HG02759 (cell line): Measurements from ENCODE around the gene ERC2.

ENCODE experiments used
- ATAC-seq: cut with Tn5 transposase; IDR thresholded peaks from one replicate; pipeline ENCODE4 v1.9.1; 2021; ENCODE audit warnings: mild to moderate bottlenecking, moderate library complexity; ENCODE audit not compliant: unreplicated experiment

ERC2 gene

GRCh38 chr3:55554634-55555425 lies 913.4 kb downstream of the ERC2 start:
- ATAC-seq = no peak

GRCh38 chr3:55551644-55552043 lies 916.6 kb downstream of the ERC2 start:
- ATAC-seq = no peak

DNA sequence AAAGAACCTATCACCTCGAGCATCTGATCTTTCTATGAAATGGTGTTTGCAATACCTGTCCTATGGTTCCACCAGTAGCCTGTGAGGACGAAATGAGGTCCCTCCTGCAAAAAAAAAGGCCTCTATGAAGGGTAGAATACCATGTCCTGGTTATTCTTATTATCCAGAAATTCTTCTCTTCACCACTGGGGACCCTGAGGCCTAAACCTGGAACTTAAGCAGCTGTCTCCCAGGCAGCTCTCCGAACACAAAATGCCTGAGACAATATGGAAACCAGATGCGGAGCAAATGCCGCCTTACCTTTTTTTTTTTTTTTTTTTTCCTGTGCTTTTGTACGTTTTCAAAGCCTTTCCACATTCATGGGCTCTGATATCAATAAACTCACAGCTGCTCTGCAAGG lies 919.1 kb downstream of the ERC2 start:
- ATAC-seq = no peak

- no peak for ATAC-seq
Observed at GRCh38 chr3:55546866-55547669, 921.2 kb downstream of the ERC2 start.

DNA sequence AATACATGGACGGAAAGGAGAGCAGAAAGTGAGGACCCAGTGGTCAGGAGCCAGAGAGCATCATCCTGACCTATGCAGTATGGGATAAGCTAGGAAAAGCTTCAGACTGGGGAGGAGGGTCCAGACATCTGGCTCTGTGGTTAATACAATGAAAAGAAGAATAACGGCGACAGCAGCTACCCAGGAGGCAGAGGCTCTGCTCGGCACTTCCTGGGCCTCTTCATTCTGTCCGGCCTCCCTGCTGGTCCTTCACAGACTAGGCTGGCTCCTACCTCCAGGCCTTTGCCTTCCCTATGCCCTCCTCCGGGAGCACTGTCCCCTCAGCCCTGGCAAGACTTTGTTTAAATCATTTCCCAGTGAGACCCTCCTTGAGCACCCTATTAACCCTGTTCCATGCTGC lies 922.3 kb downstream of the ERC2 start:
- no peak for ATAC-seq

DNA sequence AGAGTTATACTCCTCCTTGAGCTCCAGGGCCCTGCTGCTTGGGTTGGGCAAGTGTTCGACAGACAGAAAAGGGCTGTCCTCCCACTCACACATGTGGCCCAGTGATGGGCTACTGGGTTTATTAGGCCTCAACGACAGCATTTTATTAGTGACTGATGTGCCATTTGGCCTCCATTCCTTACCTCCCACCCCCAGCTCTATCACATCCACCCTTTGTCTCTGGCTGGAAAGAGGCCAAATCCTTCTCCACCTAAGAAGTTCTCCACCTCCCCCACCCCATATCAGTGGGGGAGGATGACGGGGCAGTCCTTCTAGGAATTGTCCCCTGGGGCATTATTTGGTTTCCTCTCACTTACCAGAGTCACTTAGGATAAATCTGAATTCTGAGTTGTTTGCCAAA lies 924.0 kb downstream of the ERC2 start:
- no peak for ATAC-seq

GRCh38 chr3:55543181-55543614 lies 925.1 kb downstream of the ERC2 start:
- ATAC-seq = no peak

DNA sequence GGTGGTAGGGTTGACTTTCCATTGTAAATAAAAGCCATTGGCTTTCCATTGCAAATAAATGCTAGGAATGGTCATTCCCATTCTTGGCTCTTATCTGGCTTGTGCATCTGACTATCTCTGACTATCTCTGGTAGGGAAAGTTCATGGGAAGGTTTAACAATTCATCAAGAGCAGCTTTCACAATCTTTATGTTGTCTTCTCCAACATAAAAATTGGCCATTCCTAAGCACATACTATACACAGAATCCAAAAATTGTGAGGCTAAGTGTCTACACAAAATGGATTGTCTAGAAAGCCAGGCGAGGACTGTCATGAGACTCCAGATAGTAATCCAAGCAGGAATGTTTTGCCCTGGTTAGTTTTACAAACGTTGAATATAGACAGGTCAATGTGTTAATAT lies 926.8 kb downstream of the ERC2 start:
- ATAC-seq = no peak

DNA sequence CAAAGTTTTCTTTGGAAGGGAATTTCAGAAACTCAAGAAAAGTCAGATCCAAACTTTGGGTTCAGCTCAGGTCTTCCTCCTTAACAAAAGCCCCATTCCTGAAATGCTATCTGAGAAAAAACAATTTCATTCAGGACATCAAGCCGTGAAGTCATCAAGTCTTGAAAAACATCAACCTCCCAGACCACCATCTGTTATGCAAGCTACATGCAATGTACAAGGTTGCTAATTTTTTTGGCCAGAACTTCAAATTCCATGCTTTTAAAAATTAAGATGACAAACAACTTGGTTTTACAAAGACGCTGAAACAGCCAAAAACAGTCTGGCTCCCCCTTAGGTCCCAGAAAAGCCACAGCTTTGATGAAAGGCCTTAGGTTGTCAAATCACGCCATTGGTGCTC lies 927.3 kb downstream of the ERC2 start:
- ATAC-seq = no peak

DNA sequence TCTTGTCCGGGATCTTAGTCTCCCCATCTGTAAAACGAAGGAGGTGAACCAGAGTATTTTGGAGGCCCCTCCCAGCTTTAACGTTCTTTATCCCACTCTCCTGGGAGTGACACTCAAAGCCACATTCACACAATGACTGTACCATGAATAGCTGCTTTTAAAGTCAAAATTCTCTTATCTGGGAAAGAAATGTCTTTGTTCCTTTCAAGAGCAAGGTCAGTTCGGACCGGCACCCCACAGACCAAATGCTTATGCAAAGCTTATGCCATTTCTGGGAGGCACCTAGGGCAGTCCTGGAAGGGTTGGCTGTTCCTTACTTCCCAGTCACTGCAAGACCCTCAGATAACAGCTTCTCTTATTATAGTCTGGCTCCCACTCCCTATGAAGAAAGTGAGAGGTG lies 927.7 kb downstream of the ERC2 start:
- no peak for ATAC-seq

GRCh38 chr3:55538158-55538557 lies 930.1 kb downstream of the ERC2 start:
- ATAC-seq = no peak

GRCh38 chr3:55537563-55537962 lies 930.7 kb downstream of the ERC2 start:
- ATAC-seq = no peak

DNA sequence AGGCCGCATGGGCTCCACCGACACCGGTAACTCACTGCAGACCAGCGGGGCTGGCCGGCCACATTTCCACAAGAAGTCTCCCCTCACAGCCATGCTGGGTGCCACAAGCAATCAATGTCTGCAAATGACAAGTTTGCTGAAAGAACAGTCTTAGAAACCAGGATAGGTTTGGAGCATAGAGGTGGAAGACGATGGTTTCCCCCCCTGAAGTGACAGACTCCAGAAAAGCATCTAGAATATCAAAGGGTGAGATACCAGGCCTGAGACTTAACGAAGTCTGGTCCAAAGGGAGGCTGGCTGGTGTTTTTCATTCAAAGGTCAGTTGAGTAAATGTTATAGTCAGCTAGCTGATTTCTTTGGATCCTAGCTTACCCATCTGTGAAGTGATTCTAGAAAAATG lies 931.1 kb downstream of the ERC2 start:
- ATAC-seq = no peak

DNA sequence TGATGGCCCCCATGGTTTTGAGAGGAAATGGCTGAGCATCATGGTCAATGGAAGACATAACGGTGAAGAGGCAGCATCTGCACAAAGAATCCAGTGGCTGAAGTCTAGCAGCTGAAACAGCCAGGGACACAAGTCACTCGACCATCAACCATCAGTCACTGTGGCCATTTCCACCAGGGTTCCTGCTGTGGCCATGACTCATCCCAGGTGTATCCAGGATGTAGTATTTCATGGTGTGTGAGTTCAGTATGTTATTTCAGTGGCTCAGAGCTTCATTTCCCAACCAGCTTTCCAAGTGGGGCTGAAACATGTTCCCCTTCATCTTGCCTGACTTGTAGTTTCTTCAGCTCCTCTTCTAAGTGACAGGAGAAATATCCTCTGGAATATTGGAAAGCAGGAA lies 933.4 kb downstream of the ERC2 start:
- ATAC-seq = no peak

DNA sequence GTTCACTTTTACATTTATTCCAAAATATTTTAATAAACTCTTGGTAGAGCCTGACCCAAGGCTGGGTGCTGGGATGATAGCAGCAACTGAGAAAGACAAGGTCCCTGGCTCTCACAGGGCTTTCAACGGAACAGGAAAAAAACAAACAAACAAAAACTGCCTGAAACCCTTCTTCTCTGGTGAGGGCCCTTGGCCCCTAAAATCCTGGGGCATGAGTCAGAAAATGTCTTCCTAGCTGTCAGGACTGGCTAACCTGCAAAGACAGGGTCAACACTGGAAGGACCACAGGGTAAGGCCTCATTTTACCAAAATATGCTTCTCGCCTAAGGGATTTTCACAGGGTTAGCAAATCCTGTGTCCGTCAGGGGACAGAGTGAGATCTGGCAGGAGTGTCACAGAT lies 935.5 kb downstream of the ERC2 start:
- no peak for ATAC-seq

DNA sequence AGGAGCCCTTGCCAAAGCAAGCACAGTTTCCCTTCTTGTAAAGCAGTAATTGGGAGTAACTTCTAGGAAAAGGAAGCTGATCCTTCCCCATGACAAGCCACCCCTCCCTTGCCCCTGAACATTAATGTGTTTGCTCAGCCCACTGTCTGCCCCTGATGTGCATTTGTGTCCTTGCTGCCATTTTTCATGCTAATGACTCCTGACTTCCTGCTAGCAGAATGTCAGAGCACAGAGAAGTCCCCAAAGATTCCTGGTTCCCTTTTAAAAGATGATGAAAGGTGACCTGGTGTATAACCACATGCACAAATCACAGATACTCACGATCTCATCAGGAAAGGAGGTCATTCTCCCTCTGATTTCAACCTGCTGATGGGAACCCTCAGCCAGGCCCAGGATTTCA lies 936.9 kb downstream of the ERC2 start:
- ATAC-seq = no peak

DNA sequence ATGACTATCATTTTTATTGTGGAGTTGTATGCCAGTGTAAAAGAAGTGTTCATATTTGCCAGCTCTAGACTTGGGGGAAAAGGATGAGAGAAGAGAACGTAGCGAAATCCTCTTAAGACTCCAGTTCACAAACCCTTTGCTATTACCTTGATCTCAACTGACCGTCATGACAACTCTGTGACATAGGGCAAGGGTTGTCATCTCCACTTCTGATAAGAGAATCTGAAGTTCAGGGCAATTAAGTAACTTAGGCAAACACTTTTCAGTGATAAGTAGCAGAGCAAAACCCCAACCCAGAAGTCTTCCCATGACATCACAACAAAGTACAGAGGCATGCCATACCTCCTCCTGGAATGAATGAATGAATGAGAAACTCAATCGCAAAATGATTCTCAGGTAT lies 940.9 kb downstream of the ERC2 start:
- ATAC-seq = no peak

DNA sequence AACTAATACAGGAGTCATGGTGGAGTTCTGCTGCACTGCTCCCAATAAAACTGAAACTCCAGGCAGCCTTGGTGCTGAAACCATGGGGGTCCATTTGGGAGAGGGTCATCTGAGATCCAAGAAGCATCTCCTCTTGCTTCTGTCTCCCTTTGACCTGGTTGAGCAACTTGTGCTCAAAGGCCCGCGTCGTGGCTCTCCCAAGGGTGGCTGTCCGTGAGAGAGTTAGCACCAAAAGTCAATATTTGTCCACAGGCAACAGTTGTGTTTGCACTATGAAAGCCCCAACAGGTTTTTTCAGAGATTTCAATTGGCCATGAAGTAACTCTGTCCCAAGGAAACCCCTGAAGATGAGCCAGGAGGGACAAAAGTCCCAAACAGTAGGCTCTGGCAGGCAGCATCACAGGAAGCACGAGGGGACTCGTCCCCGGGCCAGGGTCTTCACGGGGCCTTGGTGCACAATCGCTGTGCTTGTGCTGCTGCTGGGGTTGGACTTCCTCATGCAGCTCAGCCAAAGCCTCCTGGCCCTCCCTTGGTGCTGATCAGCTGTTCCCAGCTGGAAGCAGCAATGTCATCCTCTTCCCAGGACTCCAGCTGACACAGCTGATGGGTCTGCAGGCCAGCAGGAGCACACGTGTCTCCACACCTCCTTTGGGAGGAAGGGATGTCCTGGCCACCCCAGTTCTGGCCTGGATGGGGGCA lies 941.8 kb downstream of the ERC2 start:
- ATAC-seq = no peak

GRCh38 chr3:55525436-55525835 lies 942.8 kb downstream of the ERC2 start:
- no peak for ATAC-seq

- ATAC-seq = no peak
Observed at GRCh38 chr3:55524565-55525244, 943.6 kb downstream of the ERC2 start.

GRCh38 chr3:55523471-55523870 lies 944.8 kb downstream of the ERC2 start:
- no peak for ATAC-seq
